Epidermal melanocyte (primary cell): ENCODE data around the gene RFXANK.
A peak's percentile ranks its signal among the peaks of the same experiment; 100 is the strongest.
"Not testable (repeated sequence)": the region's sequence is repeated elsewhere in the genome, so short reads cannot be mapped to it uniquely, and the experiment has no call there.

Experiments
- DNase-seq: peaks from one replicate; pipeline ENCODE4 v3.0.0; 2011; ENCODE audit warnings: low spot score; ENCODE audit not compliant: insufficient read length

The RFXANK gene

GRCh38 chr19:19205416-19206410 lies 13.7 kb downstream of the RFXANK start:
- DNase-seq: peak; percentile 33

GRCh38 chr19:19206938-19207337 lies 14.9 kb downstream of the RFXANK start:
- no peak for DNase-seq

- no peak for DNase-seq
These were observed 15.8 kb downstream of the RFXANK start for GRCh38 chr19:19207637-19208572.

- DNase-seq: no peak
These were observed 17.3 kb downstream of the RFXANK start for GRCh38 chr19:19209372-19209771.

- no peak for DNase-seq
These were observed 19.7 kb downstream of the RFXANK start, which contains the start of gene NCAN for GRCh38 chr19:19211499-19212420. TSS of gene NCAN (plus strand) at chr19:19211958. CDS start at chr19:19216954, 4,996 bp downstream.

- DNase-seq: no peak
These were observed 20.9 kb downstream of the RFXANK start for GRCh38 chr19:19212916-19213315.

- DNase-seq: no peak
These were observed 21.5 kb downstream of the RFXANK start for GRCh38 chr19:19213426-19214158.

GRCh38 chr19:19214159-19214490 lies 22.1 kb downstream of the RFXANK start:
- no peak for DNase-seq

GRCh38 chr19:19214892-19215291 lies 22.8 kb downstream of the RFXANK start:
- DNase-seq: no peak

GRCh38 chr19:19215792-19216191 lies 23.7 kb downstream of the RFXANK start:
- no peak for DNase-seq

GRCh38 chr19:19217099-19217498 lies 25.0 kb downstream of the RFXANK start:
- DNase-seq: no peak

GRCh38 chr19:19218911-19219310 lies 26.9 kb downstream of the RFXANK start:
- DNase-seq: no peak

- not testable (repeated sequence) for DNase-seq
These were observed 28.9 kb downstream of the RFXANK start for GRCh38 chr19:19221000-19221399.

- DNase-seq: no peak
These were observed 31.0 kb downstream of the RFXANK start for GRCh38 chr19:19223060-19223459.

GRCh38 chr19:19223636-19224035 lies 31.6 kb downstream of the RFXANK start:
- DNase-seq: no peak

- no peak for DNase-seq
These were observed 32.2 kb downstream of the RFXANK start for GRCh38 chr19:19224150-19224851.

GRCh38 chr19:19224852-19225494 lies 32.9 kb downstream of the RFXANK start:
- peak; percentile 85 for DNase-seq

GRCh38 chr19:19226204-19226603 lies 34.1 kb downstream of the RFXANK start:
- DNase-seq: no peak

- no peak for DNase-seq
These were observed 34.6 kb downstream of the RFXANK start for GRCh38 chr19:19226663-19227062.
